Esophagus muscularis mucosa (tissue), 4 donors: ENCODE measurements around the gene PHETA1. TPM values are rescaled to one million over a fixed set of nuclear protein-coding genes. Genes with fewer than 3 reads are reported as not detected.

Experiments
- DNase-seq: peaks from one replicate; pipeline ENCODE4 v3.0.0-alpha.2; 2017; ENCODE audit errors: extremely low spot score
- H3K27ac ChIP-seq, 4 donors: fragments of 200-600 bp; sonication (generic); replicated peaks in 1 of 4; 1 replicate in 3 of 4; 2 replicates in 1 of 4; pipeline ENCODE4 v1.5.1; 2016 to 2019; ENCODE audit warnings: mild to moderate bottlenecking in 1 of 4
- H3K27me3 ChIP-seq, 4 donors: fragments of 200-600 bp; sonication (generic); one replicate each; pipeline versions ENCODE4 v1.5.1 to v1.6.0; 2016 to 2019
- H3K36me3 ChIP-seq, 4 donors: fragments of 200-600 bp; sonication (generic); one replicate each; pipeline ENCODE4 v1.5.1; 2016 to 2019
- H3K4me1 ChIP-seq, 4 donors: fragments of 200-600 bp; sonication (generic); one replicate each; pipeline ENCODE4 v1.5.1; 2016 to 2019
- H3K4me3 ChIP-seq, 4 donors: fragments of 200-600 bp; sonication (generic); 1 replicate in 2 of 4; 2 replicates in 2 of 4; pipeline ENCODE4 v1.5.1; 2016 to 2019; ENCODE audit warnings: mild to moderate bottlenecking in 4 of 4, moderate library complexity in 1 of 4
- H3K9me3 ChIP-seq, 4 donors: fragments of 200-600 bp; sonication (generic); 1 replicate in 3 of 4; 2 replicates in 1 of 4; pipeline ENCODE4 v1.5.1; 2016 to 2019
- CTCF ChIP-seq, 3 experiments: fragments of 200-600 bp in 2 of 3; fragments of 450-650 bp in 1 of 3; sonication (generic) in 2 of 3; IDR thresholded peaks; one replicate each; pipeline ENCODE4 v1.5.1; 2017 to 2019; ENCODE audit warnings: antibody characterized with exemption in 3 of 3, mild to moderate bottlenecking in 2 of 3, moderate library complexity in 1 of 3
- EP300 ChIP-seq: sonication (generic); formaldehyde crosslinking; IDR thresholded peaks from one replicate; pipeline ENCODE4 v1.6.1; 2017; ENCODE audit warnings: antibody characterized with exemption
- POLR2A ChIP-seq: fragments of 450-650 bp; IDR thresholded peaks from one replicate; pipeline ENCODE4 v1.6.1; 2017; ENCODE audit warnings: antibody characterized with exemption, moderate library complexity, mild to moderate bottlenecking, low read depth
- POLR2AphosphoS5 ChIP-seq, 2 donors: sonication (generic); formaldehyde crosslinking; IDR thresholded peaks; one replicate each; pipeline ENCODE4 v1.6.1; 2017; ENCODE audit warnings: antibody characterized with exemption in 2 of 2
- WGBS: methylation state at CpG from one replicate; pipeline ENCODE4 v1.1.5; 2018; 5-methylcytosine and 5-hydroxymethylcytosine counted together
- intact Hi-C: fragments of 100-400 bp; cut with DNase I; formaldehyde crosslinking; loops from one replicate; pipeline ENCODE4 v1.15.1; 2023
- total RNA-seq, 4 donors: library from RNA; depleted of rRNA; stranded (reverse); fragments of >200 nt; gene quantifications; one replicate each; pipeline versions ENCODE4 v1.1.0 to v1.2.1, GENCODE V29; 2016

The PHETA1 gene
- total RNA-seq, 4 donors from 2014 or later: 5.8 to 15.6 (median 9.5) TPM

- peaks cover 0 to 15% (median 0%) of the 10 kb centered on the region in 4 donors for H3K27me3 ChIP-seq
- intact Hi-C loops: no loop called here
- TF ChIP-seq POLR2A (no peak), POLR2AphosphoS5 (IDR thresholded peaks at IDR 0.05) (no peak)
- no peaks in the 10 kb centered on the region for H3K36me3 ChIP-seq
- H3K4me3 ChIP-seq: no peak overlapping the region
- 92% methylated on average over 5 of the region's 5 CpGs for whole genome bisulfite sequencing
- H3K9me3 ChIP-seq: peaks cover 0 to 3% (median 0%) of the 10 kb centered on the region in 4 donors
- no peak for DNase-seq
- H3K4me1 ChIP-seq: no peaks in the 10 kb centered on the region
- no peak overlapping the region for H3K27ac ChIP-seq
These were observed 14.4 kb downstream of the PHETA1 start for GRCh38 chr12:111354511-111354910.

DNA sequence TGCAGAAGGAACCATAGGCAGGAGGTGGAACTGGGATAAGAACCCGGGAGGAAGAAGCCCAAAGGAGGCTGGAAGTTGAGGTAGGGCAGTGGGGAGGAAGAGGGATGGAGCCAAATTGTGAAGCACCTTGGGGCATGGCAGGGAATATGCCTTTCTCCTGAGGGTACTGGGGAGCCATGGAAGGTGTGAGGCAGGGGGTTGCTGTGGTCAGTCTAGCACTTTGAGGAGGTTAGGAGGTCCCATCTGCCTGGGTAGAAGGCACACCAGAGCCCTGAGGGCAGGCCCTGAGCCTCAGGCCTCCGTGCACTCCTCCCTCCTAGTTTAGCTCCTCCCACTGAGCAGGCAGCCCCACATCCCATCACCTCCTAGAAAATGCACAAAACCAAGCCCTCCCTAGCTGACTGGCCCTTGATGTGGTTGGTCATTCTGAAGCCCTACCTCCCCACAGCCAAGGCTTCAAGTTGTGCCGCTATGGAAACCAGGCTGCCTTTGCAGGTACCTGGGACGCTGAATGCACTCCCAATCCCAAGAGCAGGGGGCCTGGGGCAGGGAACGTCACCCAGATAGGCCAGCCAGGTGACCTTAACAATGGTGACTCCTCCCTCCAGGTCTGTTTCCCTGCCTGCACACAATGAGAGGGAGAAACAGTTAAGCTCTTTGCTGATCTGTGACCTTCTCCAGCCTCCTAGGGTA, 15.1 kb downstream of the PHETA1 start:
- Histone ChIP-seq H3K36me3 (no peaks in the 10 kb centered on the region), H3K4me1 (no peaks in the 10 kb centered on the region), H3K4me3 (no peak overlapping the region), H3K27me3 (peaks cover 0 to 13% (median 0%) of the 10 kb centered on the region in 4 donors), H3K9me3 (peaks cover 0 to 10% (median under 1%) of the 10 kb centered on the region in 4 donors), H3K27ac (no peak overlapping the region)
- WGBS: 64% methylated on average over 4 of the region's 5 CpGs
- DNase-seq: no peak
- TF ChIP-seq POLR2A (no peak), POLR2AphosphoS5 (IDR thresholded peaks at IDR 0.05) (no peak), EP300 (no peak), CTCF (IDR thresholded peaks at IDR 0.05) (no peak)
- intact Hi-C loops: no loop called here

DNA sequence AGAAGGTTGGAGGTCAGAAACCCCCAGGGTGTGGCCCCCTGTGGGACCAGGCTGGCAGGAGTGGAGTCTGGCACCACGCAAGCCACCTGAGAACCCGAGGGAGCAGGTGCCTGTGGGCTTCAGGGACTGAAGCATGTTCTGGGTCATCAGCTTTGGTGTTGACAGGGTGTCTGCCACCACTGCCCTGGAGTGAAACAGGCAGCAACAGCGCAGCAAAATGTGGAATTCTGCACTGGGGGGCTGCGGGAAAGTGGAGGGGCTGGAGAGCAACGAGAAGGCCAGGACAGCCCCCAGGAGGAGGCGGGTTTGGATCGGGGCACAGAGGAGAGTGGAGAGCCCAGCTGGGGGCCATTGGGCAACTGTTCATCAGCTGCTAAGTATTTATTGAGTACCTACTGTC, 15.9 kb downstream of the PHETA1 start:
- intact Hi-C loops: no loop called here
- H3K27me3 ChIP-seq: peaks cover 0 to 6% (median 0%) of the 10 kb centered on the region in 4 donors
- peaks cover 0 to 16% (median 7%) of the 10 kb centered on the region in 4 donors for H3K9me3 ChIP-seq
- H3K4me3 ChIP-seq: no peak overlapping the region
- WGBS: 81% methylated on average over 7 of the region's 7 CpGs
- no peak for DNase-seq
- TF ChIP-seq CTCF (IDR thresholded peaks at IDR 0.05) (no peak), POLR2A (no peak), POLR2AphosphoS5 (IDR thresholded peaks at IDR 0.05) (no peak), EP300 (no peak)
- no peaks in the 10 kb centered on the region for H3K36me3 ChIP-seq
- H3K4me1 ChIP-seq: no peaks in the 10 kb centered on the region
- no peak overlapping the region for H3K27ac ChIP-seq

- 66% methylated on average over 7 of the region's 9 CpGs for WGBS
- Histone ChIP-seq H3K36me3 (no peaks in the 10 kb centered on the region), H3K4me1 (no peaks in the 10 kb centered on the region), H3K9me3 (peaks cover 0 to 22% (median 12%) of the 10 kb centered on the region in 4 donors), H3K4me3 (no peak overlapping the region), H3K27ac (no peak overlapping the region), H3K27me3 (peaks cover 0 to 2% (median 0%) of the 10 kb centered on the region in 4 donors)
- no peak for TF ChIP-seq POLR2AphosphoS5 (IDR thresholded peaks at IDR 0.05)
- no peak for TF ChIP-seq POLR2A
- no peak for TF ChIP-seq CTCF (IDR thresholded peaks at IDR 0.05)
- TF ChIP-seq EP300: no peak
- intact Hi-C loops: no loop called here
- DNase-seq: no peak
These were observed 16.4 kb downstream of the PHETA1 start for GRCh38 chr12:111352296-111352993.

GRCh38 chr12:111351026-111351425, 17.9 kb downstream of the PHETA1 start:
- DNase-seq: no peak
- TF ChIP-seq POLR2A: no peak
- no peak for TF ChIP-seq EP300
- no peak for TF ChIP-seq CTCF (IDR thresholded peaks at IDR 0.05)
- no peak for TF ChIP-seq POLR2AphosphoS5 (IDR thresholded peaks at IDR 0.05)
- no peaks in the 10 kb centered on the region for H3K4me1 ChIP-seq
- WGBS: 58% methylated on average over 2 of the region's 2 CpGs
- H3K27me3 ChIP-seq: no peaks in the 10 kb centered on the region
- H3K27ac ChIP-seq: no peak overlapping the region
- no peak overlapping the region for H3K4me3 ChIP-seq
- H3K36me3 ChIP-seq: no peaks in the 10 kb centered on the region
- peaks cover 0 to 24% (median 13%) of the 10 kb centered on the region in 4 donors for H3K9me3 ChIP-seq
- intact Hi-C loops: no loop called here
